PC-3 (cell line): ENCODE results near the gene YAE1.

Experiments used
- EZH2 ChIP-seq: fragments of 300-600 bp; sonication (generic); IDR thresholded peaks from one replicate; pipeline ENCODE4 v1.6.1; 2017; ENCODE audit warnings: antibody characterized with exemption, mild to moderate bottlenecking, low read length; ENCODE audit not compliant: unreplicated experiment
- TF ChIP-seq, protein P1 (sequence below): fragments of 300-600 bp; sonication (generic); conservative IDR thresholded peaks from 2 replicates; pipeline ENCODE4 v1.5.1; 2017; ENCODE audit warnings: antibody characterized with exemption, low read depth, mild to moderate bottlenecking, low read length

DNA sequence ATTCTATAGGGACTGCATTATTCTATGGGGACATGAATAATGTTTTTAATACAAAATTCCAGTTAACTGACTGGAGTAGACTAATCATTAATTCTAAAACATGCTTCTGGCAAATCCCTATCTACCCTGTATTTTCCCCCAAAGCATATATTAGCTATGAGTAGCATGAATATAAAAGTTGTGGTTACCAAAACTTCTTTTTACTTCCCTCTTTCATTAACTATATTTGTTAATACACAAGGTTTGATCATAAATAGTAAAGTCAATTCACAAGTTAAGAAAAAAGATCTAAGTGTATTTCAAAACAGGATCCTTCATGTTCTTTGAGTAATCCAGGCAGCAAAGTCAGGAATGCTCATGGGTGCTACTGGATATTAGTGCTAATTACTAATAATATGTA, 54.3 kb downstream of the YAE1 start:
- TF ChIP-seq, protein P1, sequence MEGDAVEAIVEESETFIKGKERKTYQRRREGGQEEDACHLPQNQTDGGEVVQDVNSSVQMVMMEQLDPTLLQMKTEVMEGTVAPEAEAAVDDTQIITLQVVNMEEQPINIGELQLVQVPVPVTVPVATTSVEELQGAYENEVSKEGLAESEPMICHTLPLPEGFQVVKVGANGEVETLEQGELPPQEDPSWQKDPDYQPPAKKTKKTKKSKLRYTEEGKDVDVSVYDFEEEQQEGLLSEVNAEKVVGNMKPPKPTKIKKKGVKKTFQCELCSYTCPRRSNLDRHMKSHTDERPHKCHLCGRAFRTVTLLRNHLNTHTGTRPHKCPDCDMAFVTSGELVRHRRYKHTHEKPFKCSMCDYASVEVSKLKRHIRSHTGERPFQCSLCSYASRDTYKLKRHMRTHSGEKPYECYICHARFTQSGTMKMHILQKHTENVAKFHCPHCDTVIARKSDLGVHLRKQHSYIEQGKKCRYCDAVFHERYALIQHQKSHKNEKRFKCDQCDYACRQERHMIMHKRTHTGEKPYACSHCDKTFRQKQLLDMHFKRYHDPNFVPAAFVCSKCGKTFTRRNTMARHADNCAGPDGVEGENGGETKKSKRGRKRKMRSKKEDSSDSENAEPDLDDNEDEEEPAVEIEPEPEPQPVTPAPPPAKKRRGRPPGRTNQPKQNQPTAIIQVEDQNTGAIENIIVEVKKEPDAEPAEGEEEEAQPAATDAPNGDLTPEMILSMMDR: no peak
- no peak for TF ChIP-seq EZH2
